Measurements from ENCODE around the gene KCNH1.
"Not testable (repeated sequence)": the region's sequence is repeated elsewhere in the genome, so short reads cannot be mapped to it uniquely, and the experiment has no call there.

Gene KCNH1

DNA sequence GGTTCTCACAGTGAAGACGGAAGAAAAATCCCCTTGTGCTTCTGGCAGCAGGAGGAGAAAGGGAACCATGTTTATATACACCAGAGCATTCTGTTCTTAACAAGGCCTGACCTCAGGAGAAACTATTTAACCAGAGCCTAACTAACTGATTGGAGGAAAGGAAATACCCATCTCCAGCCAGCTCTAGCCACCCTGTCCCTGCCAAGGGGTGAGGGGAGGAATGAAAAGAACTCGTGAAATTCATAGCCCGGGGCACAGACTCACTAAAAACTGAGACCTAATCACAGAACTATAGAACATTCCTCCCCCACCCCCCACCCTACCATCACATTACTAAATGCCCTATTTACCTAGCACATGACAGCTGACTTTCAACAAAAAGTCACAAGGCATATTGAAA, 65.0 kb downstream of the KCNH1 start:
- no peaks in the 10 kb centered on the region for H3K27me3 Mint-ChIP-seq
- no peak overlapping the region for H3K4me3 Mint-ChIP-seq
- H3K36me3 Mint-ChIP-seq (ENCODE audit: low read depth): no peaks in the 10 kb centered on the region
- intact Hi-C loops (cut with micrococcal nuclease): no loop called here
- no peak overlapping the region for H3K27ac Mint-ChIP-seq
- no peaks in the 10 kb centered on the region for H3K9me3 Mint-ChIP-seq
- H3K4me1 Mint-ChIP-seq (ENCODE audit: low read depth): no peaks in the 10 kb centered on the region

GRCh38 chr1:211066781-211067384, 67.1 kb downstream of the KCNH1 start:
- no peaks in the 10 kb centered on the region for H3K36me3 Mint-ChIP-seq (ENCODE audit: low read depth)
- H3K27me3 Mint-ChIP-seq: no peaks in the 10 kb centered on the region
- intact Hi-C loops (cut with micrococcal nuclease): no loop called here
- H3K9me3 Mint-ChIP-seq: peaks cover 9% of the 10 kb centered on the region
- H3K4me3 Mint-ChIP-seq: no peak overlapping the region
- H3K4me1 Mint-ChIP-seq (ENCODE audit: low read depth): no peaks in the 10 kb centered on the region
- H3K27ac Mint-ChIP-seq: no peak overlapping the region

GRCh38 chr1:211041838-211042237, 92.1 kb downstream of the KCNH1 start:
- H3K27me3 Mint-ChIP-seq; H3K4me3 Mint-ChIP-seq; H3K36me3 Mint-ChIP-seq (ENCODE audit: low read depth); H3K4me1 Mint-ChIP-seq (ENCODE audit: low read depth); H3K9me3 Mint-ChIP-seq; H3K27ac Mint-ChIP-seq; intact Hi-C loops (cut with micrococcal nuclease): not testable (repeated sequence)

- Mint-ChIP-seq H3K36me3 (ENCODE audit: low read depth) (no peaks in the 10 kb centered on the region), H3K4me1 (ENCODE audit: low read depth) (no peaks in the 10 kb centered on the region), H3K4me3 (no peak overlapping the region), H3K9me3 (no peaks in the 10 kb centered on the region), H3K27me3 (no peaks in the 10 kb centered on the region), H3K27ac (no peak overlapping the region)
- intact Hi-C loops (cut with micrococcal nuclease): no loop called here
Observed at GRCh38 chr1:211037095-211037494, 96.9 kb downstream of the KCNH1 start.

DNA sequence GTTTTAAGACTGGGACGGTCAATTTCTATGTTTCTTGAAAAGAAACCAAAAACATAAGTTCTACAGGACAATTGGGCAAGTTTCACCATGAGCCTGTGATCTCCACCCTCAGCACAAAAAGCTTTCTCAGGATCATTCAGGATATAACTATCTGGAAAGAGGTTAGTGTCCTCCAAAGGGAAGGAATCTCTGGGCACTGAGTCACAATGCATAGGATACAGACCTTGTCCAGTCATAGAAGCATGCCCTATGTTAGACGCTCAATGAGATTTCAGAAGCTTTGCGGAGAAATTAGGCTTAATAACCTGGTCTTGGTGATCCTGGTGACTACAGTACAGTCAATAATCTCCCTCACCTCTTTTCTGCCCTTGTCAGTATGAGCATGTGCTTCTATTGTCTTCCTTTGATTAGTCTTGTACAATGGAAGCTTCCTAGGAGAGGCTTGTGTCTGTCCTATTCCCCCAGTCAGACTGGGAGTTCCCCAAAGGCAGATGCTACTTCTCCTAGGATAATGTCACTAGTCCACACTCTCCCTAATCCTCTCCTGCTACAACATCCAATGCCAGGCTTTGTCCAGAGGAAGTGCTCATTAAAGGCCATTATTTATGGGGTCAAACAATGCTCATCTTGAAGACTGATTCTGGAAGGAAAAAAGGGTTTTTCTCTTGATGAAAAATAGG, 97.4 kb downstream of the KCNH1 start:
- intact Hi-C loops (cut with micrococcal nuclease): no loop called here
- Mint-ChIP-seq H3K4me3 (no peak overlapping the region), H3K9me3 (no peaks in the 10 kb centered on the region), H3K36me3 (ENCODE audit: low read depth) (no peaks in the 10 kb centered on the region), H3K27me3 (no peaks in the 10 kb centered on the region), H3K27ac (no peak overlapping the region), H3K4me1 (ENCODE audit: low read depth) (no peaks in the 10 kb centered on the region)

- H3K4me3 Mint-ChIP-seq: no peak overlapping the region
- no peaks in the 10 kb centered on the region for H3K27me3 Mint-ChIP-seq
- H3K4me1 Mint-ChIP-seq (ENCODE audit: low read depth): no peaks in the 10 kb centered on the region
- H3K9me3 Mint-ChIP-seq: no peaks in the 10 kb centered on the region
- no peak overlapping the region for H3K27ac Mint-ChIP-seq
- no peaks in the 10 kb centered on the region for H3K36me3 Mint-ChIP-seq (ENCODE audit: low read depth)
- intact Hi-C loops (cut with micrococcal nuclease): no loop called here
Observed at GRCh38 chr1:211035821-211036380, 98.0 kb downstream of the KCNH1 start.

- no peak overlapping the region for H3K4me3 Mint-ChIP-seq
- H3K27ac Mint-ChIP-seq: no peak overlapping the region
- no peaks in the 10 kb centered on the region for H3K9me3 Mint-ChIP-seq
- no peaks in the 10 kb centered on the region for H3K4me1 Mint-ChIP-seq (ENCODE audit: low read depth)
- intact Hi-C loops (cut with micrococcal nuclease): no loop called here
- no peaks in the 10 kb centered on the region for H3K27me3 Mint-ChIP-seq
- no peaks in the 10 kb centered on the region for H3K36me3 Mint-ChIP-seq (ENCODE audit: low read depth)
Observed at GRCh38 chr1:211033921-211034525, 99.9 kb downstream of the KCNH1 start.

DNA sequence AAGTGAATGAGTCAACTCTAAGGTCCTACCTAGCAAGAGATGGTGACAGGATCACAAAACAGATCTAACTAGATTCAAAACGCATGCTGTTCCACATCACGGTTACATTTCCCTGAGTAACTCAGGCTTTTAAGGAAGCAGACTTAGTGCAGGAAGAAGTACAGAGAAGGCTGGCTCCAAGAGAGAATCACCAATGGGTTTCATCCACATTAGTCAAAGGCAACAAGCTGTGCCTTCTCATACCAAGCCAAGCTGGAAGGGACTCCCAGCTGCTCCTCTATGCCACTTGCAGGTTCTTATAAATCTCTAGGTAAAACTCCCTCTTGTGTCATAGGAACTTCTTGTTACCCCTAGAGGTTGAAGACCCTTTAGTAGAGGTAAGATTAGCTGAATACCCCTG, 109.0 kb downstream of the KCNH1 start:
- Mint-ChIP-seq H3K4me3 (no peak overlapping the region), H3K27ac (no peak overlapping the region), H3K36me3 (ENCODE audit: low read depth) (no peaks in the 10 kb centered on the region), H3K9me3 (no peaks in the 10 kb centered on the region), H3K4me1 (ENCODE audit: low read depth) (no peaks in the 10 kb centered on the region), H3K27me3 (no peaks in the 10 kb centered on the region)
- intact Hi-C loops (cut with micrococcal nuclease): no loop called here

DNA sequence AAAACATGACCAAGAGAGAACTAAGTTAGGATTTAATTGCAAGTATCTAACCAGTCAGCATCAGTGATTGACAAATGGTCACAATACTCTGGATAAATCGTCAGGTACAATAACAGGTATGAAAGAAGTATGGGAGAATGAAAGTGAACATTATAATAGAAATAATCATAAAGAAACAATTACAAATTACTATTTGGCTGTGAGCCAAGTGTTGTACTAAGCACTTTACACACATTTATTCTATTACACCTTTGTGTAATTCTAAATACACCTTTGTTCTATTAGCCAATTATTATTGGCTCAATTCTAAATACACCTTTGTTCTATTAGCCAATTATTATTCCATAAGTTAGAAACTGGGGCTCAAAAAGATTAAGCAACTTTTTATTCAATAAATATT, 114.7 kb downstream of the KCNH1 start:
- no peak overlapping the region for H3K4me3 Mint-ChIP-seq
- H3K9me3 Mint-ChIP-seq: peaks cover 14% of the 10 kb centered on the region
- H3K4me1 Mint-ChIP-seq (ENCODE audit: low read depth): no peaks in the 10 kb centered on the region
- H3K36me3 Mint-ChIP-seq (ENCODE audit: low read depth): no peaks in the 10 kb centered on the region
- intact Hi-C loops (cut with micrococcal nuclease): no loop called here
- H3K27ac Mint-ChIP-seq: no peak overlapping the region
- no peaks in the 10 kb centered on the region for H3K27me3 Mint-ChIP-seq

DNA sequence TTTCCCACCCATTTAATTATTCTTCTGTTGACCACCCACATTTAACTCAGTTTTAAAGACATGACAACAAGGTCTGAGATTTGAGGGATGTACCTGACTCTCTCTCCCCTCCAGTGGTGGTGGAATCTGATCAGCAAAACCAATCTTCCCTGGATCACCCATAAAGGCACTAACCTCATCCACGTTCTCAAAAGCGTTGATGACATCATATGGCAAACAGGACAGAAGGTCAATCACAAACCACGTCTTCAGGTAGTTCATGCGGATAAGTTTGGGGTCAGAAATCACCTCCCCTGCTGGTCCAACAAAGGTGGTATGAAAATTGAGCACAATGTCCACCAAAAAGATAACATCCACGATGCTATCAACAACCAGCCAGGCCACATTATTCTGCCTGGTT, 115.3 kb downstream of the KCNH1 start:
- Mint-ChIP-seq H3K27ac (no peak overlapping the region), H3K4me3 (no peak overlapping the region), H3K36me3 (ENCODE audit: low read depth) (no peaks in the 10 kb centered on the region)

GRCh38 chr1:211017075-211017718, 116.8 kb downstream of the KCNH1 start:
- H3K9me3 Mint-ChIP-seq: peaks cover 14% of the 10 kb centered on the region
- H3K4me1 Mint-ChIP-seq (ENCODE audit: low read depth): no peaks in the 10 kb centered on the region
- no peak overlapping the region for H3K27ac Mint-ChIP-seq
- no peaks in the 10 kb centered on the region for H3K36me3 Mint-ChIP-seq (ENCODE audit: low read depth)
- H3K4me3 Mint-ChIP-seq: no peak overlapping the region
- no peaks in the 10 kb centered on the region for H3K27me3 Mint-ChIP-seq
- intact Hi-C loops (cut with micrococcal nuclease): no loop called here

More for the DNA sequence above, 115.3 kb downstream of the KCNH1 start:
- Mint-ChIP-seq H3K4me1 (ENCODE audit: low read depth) (no peaks in the 10 kb centered on the region), H3K27me3 (no peaks in the 10 kb centered on the region), H3K9me3 (peaks cover 14% of the 10 kb centered on the region)
- intact Hi-C loops (cut with micrococcal nuclease): no loop called here

- H3K27ac Mint-ChIP-seq: no peak overlapping the region
- peaks cover 14% of the 10 kb centered on the region for H3K9me3 Mint-ChIP-seq
- no peak overlapping the region for H3K4me3 Mint-ChIP-seq
- H3K27me3 Mint-ChIP-seq: no peaks in the 10 kb centered on the region
- intact Hi-C loops (cut with micrococcal nuclease): no loop called here
- no peaks in the 10 kb centered on the region for H3K36me3 Mint-ChIP-seq (ENCODE audit: low read depth)
- H3K4me1 Mint-ChIP-seq (ENCODE audit: low read depth): no peaks in the 10 kb centered on the region
Observed at GRCh38 chr1:211014275-211014674, 119.7 kb downstream of the KCNH1 start.

DNA sequence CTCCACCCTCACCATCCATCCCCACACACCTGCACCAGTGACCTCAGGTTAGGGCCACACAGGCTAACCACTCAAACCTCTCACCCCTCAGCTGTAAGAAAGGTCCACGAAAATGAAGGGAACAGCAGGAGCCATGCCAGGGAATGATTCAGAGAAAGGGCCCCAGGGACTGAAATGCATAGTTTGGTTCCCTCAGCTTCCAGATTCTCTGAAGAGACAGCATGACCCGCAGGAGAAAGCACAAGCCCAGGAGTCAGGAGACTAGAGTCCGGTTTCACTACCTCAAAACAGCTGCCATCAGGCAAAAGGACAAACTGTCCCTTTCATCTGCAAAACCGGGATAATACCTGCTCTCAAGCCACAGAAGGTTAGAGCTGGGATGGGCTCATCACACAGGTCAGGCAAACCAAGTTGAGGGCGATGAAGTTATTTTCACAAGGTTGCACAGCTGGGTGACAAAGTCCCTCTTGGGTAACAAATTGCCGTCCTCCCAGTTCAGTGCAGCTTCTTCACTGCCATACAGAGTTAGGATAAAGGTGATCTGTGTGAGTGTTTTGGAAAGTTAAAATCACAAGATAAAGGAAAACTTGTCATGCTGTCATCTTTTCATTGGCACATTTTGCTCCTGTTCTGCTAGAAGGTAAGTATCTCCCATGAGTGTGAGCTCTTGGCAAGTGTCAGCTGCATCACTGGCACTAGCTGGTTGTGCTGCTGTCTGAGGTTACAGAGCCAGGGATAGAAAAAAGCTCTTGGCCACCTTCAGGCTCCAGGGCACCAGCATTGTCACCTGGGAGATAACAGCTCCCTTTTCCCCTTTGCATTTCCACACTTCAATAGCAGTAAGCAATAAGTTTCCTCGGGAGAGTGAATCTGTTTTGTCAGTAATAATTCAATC, 120.4 kb downstream of the KCNH1 start:
- Mint-ChIP-seq H3K27ac (no peak overlapping the region), H3K4me3 (no peak overlapping the region), H3K9me3 (peaks cover 11% of the 10 kb centered on the region), H3K36me3 (ENCODE audit: low read depth) (no peaks in the 10 kb centered on the region), H3K27me3 (no peaks in the 10 kb centered on the region), H3K4me1 (ENCODE audit: low read depth) (no peaks in the 10 kb centered on the region)
- intact Hi-C loops (cut with micrococcal nuclease): no loop called here

Data from dendritic cell treated with granulocyte-macrophage colony-stimulating factor and Interleukin-4, amounts not matched to agents 40 ng/mL and 50 ng/mL, for 4 days (primary cell).